H1 (cell line): ENCODE measurements around the gene SKAP2. TPM values are rescaled to one million over a fixed set of nuclear protein-coding genes. Genes with fewer than 3 reads are reported as not detected.

Experiments used
- CTCF ChIA-PET: fragments of 300-600 bp; sonication (Branson Sonifier 250); formaldehyde crosslinking; loops from one replicate; lab custom pipeline; 2021; ENCODE audit not compliant: partially characterized antibody; lab: Charles Lee
- POLR2A ChIA-PET: fragments of 300-600 bp; sonication (Branson Sonifier 250); formaldehyde crosslinking; loops from one replicate; lab custom pipeline; 2021; ENCODE audit warnings: inconsistent platforms; ENCODE audit not compliant: partially characterized antibody; lab: Charles Lee
- DNase-seq, 2 experiments: peaks; one replicate each; pipeline versions ENCODE4 v3.0.0 to v3.0.0-alpha.2; 2010 to 2022; ENCODE audit warnings: low spot score in 2 of 2, low read depth in 1 of 2, mixed read lengths in 1 of 2
- FAIRE-seq: peaks from 2 replicates; lab custom pipeline; 2011; peaks lifted over from hg19 to GRCh38; lab: Jason Lieb, UNC
- H2AFZ ChIP-seq: 2 replicates; pipeline ENCODE4 v1.8.1; 2012; ENCODE audit warnings: low read length, inconsistent platforms
- H2AK5ac ChIP-seq: 2 replicates; pipeline ENCODE4 v1.6.1; 2013; ENCODE audit warnings: low read depth, low read length
- H2BK120ac ChIP-seq: replicated peaks from 2 replicates; pipeline ENCODE3; 2013; ENCODE audit warnings: low read depth, low read length, inconsistent platforms
- H2BK12ac ChIP-seq: 2 replicates; pipeline ENCODE4 v1.6.1; 2013; ENCODE audit warnings: low read depth, low read length
- H2BK15ac ChIP-seq: 2 replicates; pipeline ENCODE4 v1.6.1; 2013; ENCODE audit warnings: low read length
- H2BK20ac ChIP-seq: 2 replicates; pipeline ENCODE4 v1.6.1; 2013; ENCODE audit warnings: low read length
- H2BK5ac ChIP-seq: 2 replicates; pipeline ENCODE4 v1.6.1; 2013; ENCODE audit warnings: low read depth, low read length
- H3K14ac ChIP-seq: 2 replicates; pipeline ENCODE4 v1.6.1; 2013; ENCODE audit warnings: inconsistent platforms; ENCODE audit not compliant: insufficient read length
- H3K18ac ChIP-seq: 2 replicates; pipeline ENCODE4 v1.6.1; 2013; ENCODE audit warnings: low read length; ENCODE audit errors: extremely low read depth
- H3K23ac ChIP-seq: 2 replicates; pipeline ENCODE4 v1.6.1; 2013; ENCODE audit warnings: inconsistent platforms; ENCODE audit not compliant: insufficient read length
- H3K23me2 ChIP-seq: 2 replicates; pipeline ENCODE4 v1.6.1; 2013; ENCODE audit warnings: low read depth, low read length
- H3K27ac ChIP-seq: 2 replicates; pipeline ENCODE4 v1.6.1; 2011; ENCODE audit warnings: low read depth, low read length, inconsistent platforms
- H3K27me3 ChIP-seq, 4 experiments: replicated peaks in 1 of 4; 1 replicate in 1 of 4; 2 replicates in 3 of 4; pipeline versions ENCODE4 v1.6.1 to v1.8.1; 2011 to 2013; ENCODE audit warnings: low read length in 3 of 4, mild to moderate bottlenecking in 3 of 4, inconsistent platforms in 2 of 4, mixed read lengths in 2 of 4, moderate library complexity in 1 of 4; ENCODE audit not compliant: control insufficient read depth in 3 of 4, insufficient read depth in 3 of 4; ENCODE audit errors: extremely low read depth in 1 of 4
- H3K36me3 ChIP-seq, 4 experiments: 2 replicates each; pipeline versions ENCODE4 v1.6.1 to v1.8.1; 2011 to 2013; ENCODE audit warnings: mild to moderate bottlenecking in 4 of 4, low read length in 3 of 4, moderate library complexity in 2 of 4, control low read depth in 1 of 4, inconsistent platforms in 1 of 4; ENCODE audit not compliant: insufficient read depth in 4 of 4, control insufficient read depth in 2 of 4
- H3K4ac ChIP-seq: replicated peaks from 2 replicates; pipeline ENCODE3; 2013; ENCODE audit warnings: low read length, low read depth, mixed read lengths, inconsistent platforms; ENCODE audit not compliant: insufficient read length
- H3K4me1 ChIP-seq, 4 experiments: replicated peaks in 1 of 4; 1 replicate in 1 of 4; 2 replicates in 3 of 4; pipeline versions ENCODE4 v1.6.1 to v1.8.1; 2011 to 2013; ENCODE audit warnings: low read length in 3 of 4, inconsistent platforms in 2 of 4, mixed read lengths in 1 of 4; ENCODE audit not compliant: insufficient read depth in 4 of 4, control insufficient read depth in 3 of 4
- H3K4me2 ChIP-seq, 2 experiments: 2 replicates each; pipeline versions ENCODE4 v1.6.1 to v1.8.1; 2011 to 2013; ENCODE audit warnings: low read depth in 2 of 2, low read length in 2 of 2, control low read depth in 1 of 2, inconsistent platforms in 1 of 2, mild to moderate bottlenecking in 1 of 2; ENCODE audit not compliant: insufficient read depth in 1 of 2
- H3K4me3 ChIP-seq, 4 experiments: fragments of 200-600, 300-600 bp in 1 of 4; sonication (generic), shearing (Covaris generic), sonication (Bioruptor Twin) in 1 of 4; 2 replicates each; pipeline versions ENCODE4 v1.5.1 to v1.8.1; 2011 to 2016; ENCODE audit warnings: low read length in 4 of 4, low read depth in 3 of 4, control low read depth in 2 of 4, inconsistent platforms in 2 of 4, mild to moderate bottlenecking in 2 of 4, mixed read lengths in 1 of 4, moderate library complexity in 1 of 4; ENCODE audit not compliant: insufficient read depth in 2 of 4; ENCODE audit errors: extremely low read depth in 1 of 4
- H3K56ac ChIP-seq: replicated peaks from 2 replicates; pipeline ENCODE3; 2013; ENCODE audit warnings: low read depth, mild to moderate bottlenecking, mixed read lengths, low read length, inconsistent platforms; ENCODE audit not compliant: insufficient read length
- H3K79me1 ChIP-seq: 2 replicates; pipeline ENCODE4 v1.6.1; 2013; ENCODE audit warnings: low read depth, low read length, control low read depth
- H3K79me2 ChIP-seq, 2 experiments: 2 replicates each; pipeline versions ENCODE4 v1.6.1 to v1.8.1; 2012 to 2013; ENCODE audit warnings: low read length in 2 of 2, mild to moderate bottlenecking in 2 of 2, inconsistent platforms in 1 of 2; ENCODE audit not compliant: insufficient read depth in 2 of 2, control insufficient read depth in 1 of 2
- H3K9ac ChIP-seq, 4 experiments: replicated peaks in 1 of 4; 1 replicate in 1 of 4; 2 replicates in 3 of 4; pipeline versions ENCODE4 v1.6.1 to v1.8.1; 2011 to 2013; ENCODE audit warnings: low read depth in 3 of 4, low read length in 3 of 4, control low read depth in 2 of 4, mild to moderate bottlenecking in 2 of 4, moderate library complexity in 2 of 4, inconsistent platforms in 1 of 4; ENCODE audit errors: extremely low read depth in 1 of 4
- H3K9me3 ChIP-seq, 2 experiments: 2 replicates each; pipeline versions ENCODE4 v1.6.1 to v1.8.1; 2012 to 2013; ENCODE audit warnings: mild to moderate bottlenecking in 2 of 2, moderate library complexity in 2 of 2, control low read depth in 1 of 2, inconsistent platforms in 1 of 2, low read depth in 1 of 2, low read length in 1 of 2, mixed read lengths in 1 of 2; ENCODE audit not compliant: insufficient read depth in 2 of 2
- H4K20me1 ChIP-seq, 2 experiments: replicated peaks in 1 of 2; 2 replicates each; pipeline versions ENCODE3 to v1.8.1; 2011 to 2013; ENCODE audit warnings: inconsistent platforms in 2 of 2, low read length in 2 of 2, mild to moderate bottlenecking in 1 of 2; ENCODE audit not compliant: insufficient read depth in 2 of 2, control insufficient read depth in 1 of 2
- H4K5ac ChIP-seq: 2 replicates; pipeline ENCODE4 v1.6.1; 2013; ENCODE audit warnings: low read length, low read depth, mixed read lengths, inconsistent platforms; ENCODE audit not compliant: insufficient read length
- H4K8ac ChIP-seq: 2 replicates; pipeline ENCODE4 v1.8.0; 2013; ENCODE audit warnings: mild to moderate bottlenecking, moderate library complexity, low read length, inconsistent platforms; ENCODE audit not compliant: insufficient read depth; ENCODE audit errors: extremely low read depth
- H4K91ac ChIP-seq: replicated peaks from 2 replicates; pipeline ENCODE3; 2013; ENCODE audit warnings: low read length, mixed read lengths, inconsistent platforms; ENCODE audit not compliant: insufficient read length
- CTCF ChIP-seq, 3 experiments: IDR thresholded peaks; 1 replicate in 2 of 3; 2 replicates in 1 of 3; pipeline versions ENCODE4 v1.5.1 to v1.6.1; 2011; ENCODE audit warnings: low read length in 3 of 3, mild to moderate bottlenecking in 3 of 3, inconsistent platforms in 2 of 3, low read depth in 1 of 3, moderate library complexity in 1 of 3; ENCODE audit not compliant: insufficient read depth in 1 of 3; ENCODE audit errors: control extremely low read depth in 1 of 3
- KDM5A ChIP-seq: fragments of 200-600 bp; IDR thresholded peaks from 2 replicates; pipeline ENCODE4 v1.7.1; 2012; ENCODE audit warnings: mild to moderate bottlenecking, low read length, inconsistent platforms, mixed read lengths
- USF2 ChIP-seq: IDR thresholded peaks from 2 replicates; pipeline ENCODE4 v1.6.1; 2011; ENCODE audit warnings: low read length, improper control_type of control experiment
- WGBS, 2 experiments: shearing (Covaris generic) in 1 of 2; methylation state at CpG; one replicate each; pipeline versions ENCODE4 v1.1.6 to v1.1.7; 2013 to 2015; ENCODE audit warnings: low lambda C conversion rate in 2 of 2, mixed read lengths in 2 of 2, inconsistent platforms in 1 of 2, low coverage in 1 of 2, missing lambda C conversion rate in 1 of 2; ENCODE audit not compliant: insufficient replicate concordance in 2 of 2, insufficient coverage in 1 of 2, insufficient read length in 1 of 2; ENCODE audit errors: extremely low coverage in 1 of 2, missing lambda C conversion rate in 1 of 2; 5-methylcytosine and 5-hydroxymethylcytosine counted together
- polyA plus RNA-seq, 7 experiments: library from polyadenylated mRNA; depleted of rRNA in 3 of 7; stranded (reverse) in 5 of 7; unstranded in 2 of 7; fragments of >200 nt in 5 of 7; fragments of 200-250 nt in 2 of 7; gene quantifications; 1 replicate in 5 of 7; 2 replicates in 1 of 7; 4 replicates in 1 of 7; pipeline versions ENCODE4 v1.2.1 to v1.2.3, GENCODE V29; 2011 to 2013; ENCODE audit warnings: missing spikeins in 2 of 7, mixed read lengths in 2 of 7
- total RNA-seq: library from RNA; stranded (reverse); fragmentation: NEBNext Ultra II Directional; extraction: Animal tissue kit (Norgen Biotek cat#: 25700); gene quantifications from 2 replicates; pipeline ENCODE4 v1.2.1, GENCODE V29; 2021

Gene SKAP2
- total and polyA plus RNA-seq, 2 of the 8 experiments (the other 6 are each of a cell fraction or from before 2014, with no cell fraction given), result 0.53 to 5.1 TPM

- H3K23me2 ChIP-seq, result no peaks in the 10 kb centered on the region
- no peaks in the 10 kb centered on the region for H4K20me1 ChIP-seq
- ChIA-PET CTCF (interaction anchor here (0.9 to 1.3 kb wide), 2 partner anchors 13 to 18 kb away, joined by 3 read pairs; no protein-coding TSS in a partner anchor), POLR2A (no interaction called here)
- no peak overlapping the region for H3K4me3 ChIP-seq
- FAIRE-seq (no peak), DNase-seq (no peak)
- H2BK120ac ChIP-seq, result no peak overlapping the region
- H4K8ac ChIP-seq, result no peak overlapping the region
- WGBS, 2 experiments, result 89% methylated on average over 2 of the region's 2 CpGs; no CpG with 5 or more reads in 1 of the 2 experiments
- no peak overlapping the region for H3K56ac ChIP-seq
- H4K91ac ChIP-seq, result no peak overlapping the region
- no peak overlapping the region for H3K9ac ChIP-seq
- no peak overlapping the region for H3K4me2 ChIP-seq
- no peak for TF ChIP-seq KDM5A
- no peak for TF ChIP-seq CTCF (IDR thresholded peaks at IDR 0.05; ENCODE audit: control extremely low read depth in 1 of 3, insufficient read depth in 1 of 3, low read depth in 1 of 3, low read length in 3 of 3)
- TF ChIP-seq USF2, result no peak
- no peak overlapping the region for H2BK12ac ChIP-seq
- H3K79me2 ChIP-seq, result no peaks in the 10 kb centered on the region
- no peak overlapping the region for H2BK20ac ChIP-seq
- H3K36me3 ChIP-seq, result no peaks in the 10 kb centered on the region
- no peak overlapping the region for H4K5ac ChIP-seq
- no peak overlapping the region for H3K23ac ChIP-seq
- no peaks in the 10 kb centered on the region for H3K79me1 ChIP-seq
- H3K14ac ChIP-seq, result no peak overlapping the region
- no peak overlapping the region for H2AFZ ChIP-seq
- peaks cover 0 to 1% (median 0%) of the 10 kb centered on the region in 4 experiments; a peak in 2 of 7 replicates for H3K27me3 ChIP-seq
- H3K27ac ChIP-seq, result no peak overlapping the region
- no peaks in the 10 kb centered on the region for H3K4me1 ChIP-seq
- H3K18ac ChIP-seq, result no peak overlapping the region
- no peaks in the 10 kb centered on the region for H3K9me3 ChIP-seq
- H3K4ac ChIP-seq, result no peak overlapping the region
- no peak overlapping the region for H2AK5ac ChIP-seq
- no peak overlapping the region for H2BK5ac ChIP-seq
- H2BK15ac ChIP-seq, result no peak overlapping the region
These were observed 159.6 kb downstream of the SKAP2 start for GRCh38 chr7:26704786-26705185.
